ENCODE data around the gene SEZ6L. TPM values are rescaled to one million over a fixed set of nuclear protein-coding genes. Genes with fewer than 3 reads are reported as not detected.

Gene SEZ6L
- total and polyA plus RNA-seq, 10 of the 15 experiments (the other 5 are each of a cell fraction or from before 2014, with no cell fraction given) = not detected

GRCh38 chr22:26234296-26234695, 65.0 kb downstream of the SEZ6L start:
- WGBS (ENCODE audit: insufficient coverage, insufficient replicate concordance, low lambda C conversion rate, missing lambda C conversion rate) = 26% methylated on average over 5 of the region's 5 CpGs
- peaks cover 0 to 7% of the 10 kb centered on the region in 2 experiments; a peak in 3 of 4 replicates for H3K27me3 ChIP-seq (replicated peaks in 1 of 2; ENCODE audit: control insufficient read depth in 2 of 2, insufficient read depth in 2 of 2, low read length in 1 of 2)
- H3K79me2 ChIP-seq (ENCODE audit: control insufficient read depth, insufficient read depth, low read length) = no peaks in the 10 kb centered on the region
- no peak for FAIRE-seq
- SMC1A ChIA-PET (ENCODE audit: uncharacterized antibody, unreplicated experiment) = no interaction called here
- H3K9ac ChIP-seq (ENCODE audit: control insufficient read depth, insufficient read depth, low read length) = no peak overlapping the region
- BruUV-seq (replicated peaks) = no TSS peak
- no peaks in the 10 kb centered on the region for H3K36me3 ChIP-seq (ENCODE audit: control insufficient read depth in 2 of 2, insufficient read depth in 2 of 2, low read length in 1 of 2)
- RAD21 ChIA-PET (ENCODE audit: unreplicated experiment) = no interaction called here
- no peak overlapping the region for H3K27ac ChIP-seq (ENCODE audit: control insufficient read depth, insufficient read depth)
- H3K4me2 ChIP-seq (ENCODE audit: control insufficient read depth, insufficient read depth) = no peak overlapping the region
- in situ Hi-C loops (cut with MboI) = no loop called here
- no peaks in the 10 kb centered on the region for H3K9me3 ChIP-seq (replicated peaks; ENCODE audit: control insufficient read depth, insufficient read depth, low read length)
- H3K4me3 ChIP-seq = no peak overlapping the region
- CTCF ChIA-PET = no interaction called here
- no peak for ATAC-seq
- no peaks in the 10 kb centered on the region for H3K4me1 ChIP-seq (ENCODE audit: control insufficient read depth, insufficient read depth, low read length)
- no peaks in the 10 kb centered on the region; the same call in 1 of the 2 replicates for H4K20me1 ChIP-seq (ENCODE audit: control insufficient read depth, insufficient read depth)
- no peak for TF ChIP-seq ZNF384 (IDR thresholded peaks at IDR 0.05; ENCODE audit: borderline replicate concordance, low read depth, low read length)
- TF ChIP-seq MYC (IDR thresholded peaks at IDR 0.05; ENCODE audit: insufficient read depth, insufficient read length, insufficient replicate concordance, low read length, severe bottlenecking) = no peak
- no peak for TF ChIP-seq MEF2B (IDR thresholded peaks at IDR 0.05; ENCODE audit: partially characterized antibody, poor library complexity, severe bottlenecking)
- no peak for TF ChIP-seq NRF1 (conservative IDR thresholded peaks at IDR 0.05; ENCODE audit: low read depth, low read length)
- TF ChIP-seq PAX8 (IDR thresholded peaks at IDR 0.05) = no peak
- no peak for TF ChIP-seq JUND (IDR thresholded peaks at IDR 0.05; ENCODE audit: low read depth, low read length)
- no peak for TF ChIP-seq STAT1 (conservative IDR thresholded peaks at IDR 0.05)
- TF ChIP-seq CREB1 (IDR thresholded peaks at IDR 0.05; ENCODE audit: low read depth) = no peak
- no peak for TF ChIP-seq ETV6 (conservative IDR thresholded peaks at IDR 0.05 in 1 of 2, IDR thresholded peaks at IDR 0.05 in 1 of 2; ENCODE audit: borderline replicate concordance in 1 of 2, low read depth in 1 of 2)
- no peak for TF ChIP-seq JUNB (IDR thresholded peaks at IDR 0.05)
- TF ChIP-seq IRF5 (IDR thresholded peaks at IDR 0.05; ENCODE audit: borderline replicate concordance) = no peak
- TF ChIP-seq ZNF622 (IDR thresholded peaks at IDR 0.05) = no peak
- no peak for TF ChIP-seq EZH2 (IDR thresholded peaks at IDR 0.05; ENCODE audit: borderline replicate concordance, control insufficient read depth, low read depth, low read length)
- no peak for TF ChIP-seq POLR2AphosphoS2 (IDR thresholded peaks at IDR 0.05; ENCODE audit: low read depth, low read length)
- TF ChIP-seq SIX5 (IDR thresholded peaks at IDR 0.05; ENCODE audit: low read depth, low read length, severe bottlenecking) = no peak
- H2AFZ ChIP-seq (ENCODE audit: control insufficient read depth, low read depth, low read length) = no peak overlapping the region
- no peak for DNase-seq (ENCODE audit: low read depth, low spot score)
- intact Hi-C loops (cut with micrococcal nuclease; ENCODE audit: unreplicated experiment) = no loop called here
- POLR2A ChIA-PET = no interaction called here
